ENCODE results near the gene WWC2.

- TF ChIP-seq POLR2A (IDR thresholded peaks at IDR 0.05) (no peak), CTCF (IDR thresholded peaks at IDR 0.05) (no peak)
Observed at GRCh38 chr4:183097231-183098018, 1.6 kb upstream of the WWC2 start.
